ENCODE measurements around the gene AKR1A1. TPM values are rescaled to one million over a fixed set of nuclear protein-coding genes. Genes with fewer than 3 reads are reported as not detected.
"Not testable (repeated sequence)": the region's sequence is repeated elsewhere in the genome, so short reads cannot be mapped to it uniquely, and the experiment has no call there.

AKR1A1 gene
- total RNA-seq, 2 experiments from 2014 or later: 137 to 150 TPM

GRCh38 chr1:45585110-45585426, 34.4 kb downstream of the AKR1A1 start:
- DNase-seq (no peak), ATAC-seq (no peak)
- H3K27ac Mint-ChIP-seq: peak overlapping the region; percentile 100
- CTCF ChIA-PET: interaction anchor here (0.9 to 8.3 kb wide), 6 partner anchors 16 to 863 kb away, joined by 3 to 48 read pairs (median 6); partner anchors contain the start of gene PRDX1
- H3K27me3 Mint-ChIP-seq: no peaks in the 10 kb centered on the region
- peak overlapping the region; percentile 87 for H3K4me3 Mint-ChIP-seq
- peaks cover 38% of the 10 kb centered on the region for H3K4me1 Mint-ChIP-seq
- peaks cover 12% of the 10 kb centered on the region for H3K36me3 Mint-ChIP-seq
- no peaks in the 10 kb centered on the region for H3K9me3 Mint-ChIP-seq (ENCODE audit: low read depth)

- no peaks in the 10 kb centered on the region for H3K27me3 Mint-ChIP-seq
- peak overlapping the region; percentile 87 for H3K4me3 Mint-ChIP-seq
- peak overlapping the region; percentile 100 for H3K27ac Mint-ChIP-seq
- H3K36me3 Mint-ChIP-seq: peaks cover 13% of the 10 kb centered on the region
- CTCF ChIA-PET: interaction anchor here (0.9 to 8.3 kb wide), 7 partner anchors 16 to 864 kb away, joined by 3 to 48 read pairs (median 4); partner anchors contain the start of gene PRDX1
- no peaks in the 10 kb centered on the region for H3K9me3 Mint-ChIP-seq (ENCODE audit: low read depth)
- DNase-seq: no peak
- H3K4me1 Mint-ChIP-seq: peaks cover 39% of the 10 kb centered on the region
- no peak for ATAC-seq
Observed at GRCh38 chr1:45585496-45586075, 35.0 kb downstream of the AKR1A1 start.

GRCh38 chr1:45586769-45587168, 36.1 kb downstream of the AKR1A1 start:
- H3K27me3 Mint-ChIP-seq: no peaks in the 10 kb centered on the region
- H3K4me1 Mint-ChIP-seq: peaks cover 45% of the 10 kb centered on the region
- DNase-seq (no peak), ATAC-seq (no peak)
- CTCF ChIA-PET: interaction anchor here (0.6 to 8.3 kb wide), 5 partner anchors 17 to 87 kb away, joined by 3 to 48 read pairs (median 4); partner anchors contain the start of genes CCDC163, MMACHC and PRDX1
- H3K27ac Mint-ChIP-seq: peak overlapping the region; percentile 100
- H3K4me3 Mint-ChIP-seq: peak overlapping the region; percentile 87
- H3K9me3 Mint-ChIP-seq (ENCODE audit: low read depth): no peaks in the 10 kb centered on the region
- H3K36me3 Mint-ChIP-seq: peaks cover 20% of the 10 kb centered on the region

DNA sequence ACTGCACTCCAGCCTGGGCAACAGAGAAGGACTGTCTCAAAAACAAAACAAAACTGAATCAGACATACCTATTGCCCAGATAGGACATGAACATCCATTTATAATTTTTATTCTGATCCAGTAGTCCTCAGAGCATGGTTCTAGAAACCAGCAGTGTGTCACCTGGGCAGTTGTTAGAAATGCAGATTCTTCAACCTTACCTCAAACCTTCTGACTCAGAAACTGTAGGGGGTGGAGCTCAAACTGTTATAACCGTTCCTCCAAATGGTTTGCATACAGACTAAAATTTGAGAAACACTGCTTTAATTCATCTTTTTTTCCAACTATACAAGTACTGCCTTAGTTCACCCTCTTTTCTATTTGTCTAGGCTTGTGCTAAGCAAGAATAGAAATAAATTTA, 39.2 kb downstream of the AKR1A1 start:
- ATAC-seq (no peak), DNase-seq (no peak)
- Mint-ChIP-seq H3K36me3 (peaks cover 37% of the 10 kb centered on the region), H3K27ac (no peak overlapping the region), H3K4me3 (no peak overlapping the region), H3K9me3 (ENCODE audit: low read depth) (no peaks in the 10 kb centered on the region), H3K27me3 (no peaks in the 10 kb centered on the region), H3K4me1 (peaks cover 45% of the 10 kb centered on the region)
- CTCF ChIA-PET: interaction anchor here (0.7 to 1.1 kb wide), 2 partner anchors 8 to 99 kb away, joined by 3 read pairs; no protein-coding TSS in a partner anchor

DNA sequence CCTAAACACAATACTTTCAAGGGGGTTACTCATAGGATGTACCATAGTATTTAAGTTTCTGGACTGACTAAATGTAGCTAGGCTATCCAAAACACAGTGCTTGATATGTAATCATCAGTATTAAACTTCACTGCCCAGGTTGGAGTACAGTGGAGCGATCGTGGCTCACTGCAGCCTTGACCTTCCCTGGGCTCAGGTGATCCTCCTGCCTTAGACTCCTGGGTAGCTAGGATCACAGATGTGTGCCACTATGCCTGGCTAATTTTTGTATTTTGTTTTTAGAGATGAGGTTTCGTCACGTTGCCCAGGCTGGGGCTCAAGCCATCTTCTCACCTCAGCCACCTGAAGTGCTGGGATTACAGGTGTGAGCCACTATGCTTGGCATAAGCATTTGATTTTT, 43.8 kb downstream of the AKR1A1 start:
- H3K27ac Mint-ChIP-seq: peak overlapping the region; percentile 18
- ATAC-seq (no peak), DNase-seq (no peak)
- H3K27me3 Mint-ChIP-seq: no peaks in the 10 kb centered on the region
- CTCF ChIA-PET: no interaction called here
- peaks cover 49% of the 10 kb centered on the region for H3K36me3 Mint-ChIP-seq
- H3K4me1 Mint-ChIP-seq: peaks cover 30% of the 10 kb centered on the region
- H3K9me3 Mint-ChIP-seq (ENCODE audit: low read depth): no peaks in the 10 kb centered on the region
- H3K4me3 Mint-ChIP-seq: no peak overlapping the region

- CTCF ChIA-PET; H3K4me3 Mint-ChIP-seq; ATAC-seq; DNase-seq; H3K27me3 Mint-ChIP-seq; H3K27ac Mint-ChIP-seq; H3K9me3 Mint-ChIP-seq (ENCODE audit: low read depth): not testable (repeated sequence)
- Mint-ChIP-seq H3K4me1 (peaks cover 37% of the 10 kb centered on the region), H3K36me3 (peaks cover 55% of the 10 kb centered on the region)
Observed at GRCh38 chr1:45596765-45597164, 46.1 kb downstream of the AKR1A1 start.

DNA sequence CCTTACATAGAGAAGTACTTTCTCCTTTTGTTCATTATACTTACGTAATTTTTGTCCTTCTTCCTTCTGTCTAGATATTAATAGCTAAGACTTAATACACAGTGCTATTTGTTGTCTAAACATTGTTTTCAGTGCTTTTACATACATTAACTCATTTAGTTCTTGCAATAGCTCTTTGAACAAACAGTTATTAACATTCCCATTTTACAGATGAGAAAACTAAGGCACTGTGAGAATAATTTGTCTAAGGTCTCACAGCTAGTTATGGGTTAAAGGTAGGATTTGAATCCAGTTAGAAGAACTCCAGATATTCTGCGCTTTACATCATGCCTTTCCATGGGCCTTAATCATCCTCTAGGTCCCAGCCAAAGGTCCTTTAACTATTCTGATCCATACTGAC, 53.6 kb downstream of the AKR1A1 start:
- Mint-ChIP-seq H3K4me3 (no peak overlapping the region), H3K27ac (no peak overlapping the region), H3K36me3 (peaks cover 61% of the 10 kb centered on the region), H3K9me3 (ENCODE audit: low read depth) (no peaks in the 10 kb centered on the region), H3K27me3 (no peaks in the 10 kb centered on the region), H3K4me1 (peaks cover 46% of the 10 kb centered on the region)
- CTCF ChIA-PET: interaction anchor here (1.1 kb wide), 1 partner anchor 35 kb away, joined by 3 read pairs; no protein-coding TSS in a partner anchor
- ATAC-seq: no peak
- no peak for DNase-seq

DNA sequence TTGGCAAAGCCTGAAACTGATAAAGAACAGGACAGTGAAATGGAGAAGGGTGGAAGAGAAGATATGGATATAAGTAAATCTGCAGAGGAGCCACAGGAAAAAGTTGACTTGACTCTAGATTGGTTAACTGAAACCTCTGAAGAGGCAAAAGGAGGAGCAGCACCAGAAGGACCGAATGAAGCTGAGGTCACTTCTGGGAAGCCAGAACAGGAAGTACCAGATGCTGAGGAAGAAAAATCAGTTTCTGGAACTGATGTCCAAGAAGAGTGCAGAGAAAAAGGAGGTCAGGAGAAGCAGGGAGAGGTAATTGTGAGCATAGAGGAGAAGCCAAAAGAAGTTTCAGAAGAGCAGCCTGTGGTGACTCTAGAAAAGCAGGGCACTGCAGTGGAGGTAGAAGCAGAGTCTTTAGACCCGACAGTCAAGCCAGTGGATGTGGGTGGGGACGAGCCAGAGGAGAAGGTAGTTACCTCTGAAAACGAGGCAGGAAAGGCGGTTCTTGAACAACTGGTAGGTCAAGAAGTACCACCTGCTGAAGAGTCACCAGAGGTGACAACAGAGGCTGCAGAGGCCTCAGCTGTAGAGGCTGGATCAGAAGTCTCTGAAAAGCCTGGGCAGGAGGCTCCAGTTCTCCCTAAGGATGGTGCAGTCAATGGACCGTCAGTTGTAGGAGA, 56.9 kb downstream of the AKR1A1 start:
- peaks cover 25% of the 10 kb centered on the region for H3K4me1 Mint-ChIP-seq
- no peaks in the 10 kb centered on the region for H3K27me3 Mint-ChIP-seq
- CTCF ChIA-PET: interaction anchor here (0.6 kb wide), 1 partner anchor 196 kb away, joined by 3 read pairs; the partner anchor contains the start of gene MAST2
- ATAC-seq (no peak), DNase-seq (no peak)
- peaks cover 55% of the 10 kb centered on the region for H3K36me3 Mint-ChIP-seq
- H3K4me3 Mint-ChIP-seq: no peak overlapping the region
- H3K27ac Mint-ChIP-seq: peak overlapping the region; percentile 56
- no peaks in the 10 kb centered on the region for H3K9me3 Mint-ChIP-seq (ENCODE audit: low read depth)

GRCh38 chr1:45608175-45609156, 57.8 kb downstream of the AKR1A1 start:
- DNase-seq: no peak
- no peaks in the 10 kb centered on the region for H3K9me3 Mint-ChIP-seq (ENCODE audit: low read depth)
- no peak for ATAC-seq
- peak overlapping the region; percentile 67 for H3K27ac Mint-ChIP-seq
- H3K4me3 Mint-ChIP-seq: no peak overlapping the region
- peaks cover 23% of the 10 kb centered on the region for H3K4me1 Mint-ChIP-seq
- CTCF ChIA-PET: no interaction called here
- H3K36me3 Mint-ChIP-seq: peaks cover 55% of the 10 kb centered on the region
- no peaks in the 10 kb centered on the region for H3K27me3 Mint-ChIP-seq

GRCh38 chr1:45610589-45611226, 60.1 kb downstream of the AKR1A1 start:
- Mint-ChIP-seq H3K4me3 (no peak overlapping the region), H3K9me3 (ENCODE audit: low read depth) (no peaks in the 10 kb centered on the region), H3K4me1 (peaks cover 20% of the 10 kb centered on the region), H3K27ac (no peak overlapping the region), H3K36me3 (peaks cover 63% of the 10 kb centered on the region), H3K27me3 (no peaks in the 10 kb centered on the region)
- CTCF ChIA-PET: interaction anchor here (0.6 kb wide), 1 partner anchor 1169 kb away, joined by 3 read pairs; no protein-coding TSS in a partner anchor
- no peak for DNase-seq
- no peak for ATAC-seq

- DNase-seq (no peak), ATAC-seq (no peak)
- H3K4me3 Mint-ChIP-seq: no peak overlapping the region
- no peaks in the 10 kb centered on the region for H3K27me3 Mint-ChIP-seq
- CTCF ChIA-PET: no interaction called here
- peaks cover 4% of the 10 kb centered on the region for H3K4me1 Mint-ChIP-seq
- no peaks in the 10 kb centered on the region for H3K9me3 Mint-ChIP-seq (ENCODE audit: low read depth)
- H3K36me3 Mint-ChIP-seq: peaks cover 59% of the 10 kb centered on the region
- no peak overlapping the region for H3K27ac Mint-ChIP-seq
Observed at GRCh38 chr1:45612941-45613579, 62.4 kb downstream of the AKR1A1 start.

DNA sequence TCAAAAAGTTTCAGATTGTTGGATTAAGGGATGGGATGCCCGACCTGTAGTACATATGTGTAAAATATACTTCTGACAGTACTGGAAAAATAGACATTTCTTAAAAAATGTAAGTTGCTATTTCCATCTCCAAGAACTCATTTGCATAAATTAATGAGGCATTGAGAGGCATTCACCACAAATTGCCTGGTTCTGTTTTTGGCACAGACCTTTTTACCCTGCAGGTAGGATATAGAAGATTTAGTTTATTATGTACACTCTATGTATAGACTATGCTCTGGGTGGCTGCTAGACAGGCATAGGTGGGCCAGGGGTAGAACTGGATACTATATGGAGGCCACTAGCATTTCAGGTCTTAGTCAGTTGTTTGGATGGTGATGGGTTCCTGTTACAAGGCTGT, 65.3 kb downstream of the AKR1A1 start:
- no peaks in the 10 kb centered on the region for H3K27me3 Mint-ChIP-seq
- H3K27ac Mint-ChIP-seq: no peak overlapping the region
- no peaks in the 10 kb centered on the region for H3K4me1 Mint-ChIP-seq
- H3K36me3 Mint-ChIP-seq: peaks cover 45% of the 10 kb centered on the region
- no peak for ATAC-seq
- H3K4me3 Mint-ChIP-seq: no peak overlapping the region
- no peak for DNase-seq
- CTCF ChIA-PET: no interaction called here
- H3K9me3 Mint-ChIP-seq (ENCODE audit: low read depth): no peaks in the 10 kb centered on the region
